ENCODE data around the gene NUDT2. TPM values are rescaled to one million over a fixed set of nuclear protein-coding genes. Genes with fewer than 3 reads are reported as not detected.

NUDT2 gene
- total and polyA plus RNA-seq, 2 of the 4 experiments (the other 2 are of a cell fraction), result 36.6 to 45.0 TPM

GRCh38 chr9:34289159-34289558, 40.2 kb upstream of the NUDT2 start:
- H3K18ac ChIP-seq (ENCODE audit: low read depth, low read length), result no peak overlapping the region
- CTCF ChIA-PET, result no interaction called here
- H3K4me2 ChIP-seq (ENCODE audit: low read depth, low read length), result no peak overlapping the region
- no peak for ATAC-seq (ENCODE audit: low read depth)
- no peak overlapping the region for H4K8ac ChIP-seq (ENCODE audit: low read depth in 2 of 2, low read length in 2 of 2)
- no peaks in the 10 kb centered on the region for H3K27me3 ChIP-seq (ENCODE audit: control insufficient read depth, insufficient read depth, low read length)
- H3K56ac ChIP-seq (ENCODE audit: extremely low read depth, insufficient read depth, low read length), result no peak overlapping the region
- H4K20me1 ChIP-seq (ENCODE audit: insufficient read depth, low read length), result no peaks in the 10 kb centered on the region
- H3K23ac ChIP-seq (ENCODE audit: low read depth, low read length), result no peak overlapping the region
- H3K4ac ChIP-seq (ENCODE audit: low read depth, low read length), result no peak overlapping the region
- H2AFZ ChIP-seq (replicated peaks; ENCODE audit: low read length, poor library complexity), result no peak overlapping the region
- no peak overlapping the region for H2BK120ac ChIP-seq (ENCODE audit: low read depth, low read length)
- H3K79me1 ChIP-seq (ENCODE audit: low read depth in 1 of 2, low read length in 2 of 2), result no peaks in the 10 kb centered on the region; a peak in 1 of 4 replicates
- no peaks in the 10 kb centered on the region for H3K4me1 ChIP-seq (ENCODE audit: control insufficient read depth, insufficient read depth, low read length)
- DNase-seq, result peak; percentile 8
- H2BK15ac ChIP-seq (ENCODE audit: low read depth, low read length), result no peak overlapping the region
- H3K4me3 ChIP-seq (ENCODE audit: insufficient read depth, low read depth, low read length), result no peak overlapping the region
- dilution Hi-C loops (cut with HindIII; ENCODE audit: low sequenced_read_pairs, unreplicated experiment) (no loop called here), intact Hi-C loops (cut with micrococcal nuclease) (no loop called here), in situ Hi-C loops (cut with MboI; ENCODE audit: low sequenced_read_pairs) (no loop called here)
- H4K5ac ChIP-seq (ENCODE audit: low read depth, low read length), result no peak overlapping the region
- 100% methylated on average over 1 of the region's 2 CpGs; no CpG with 5 or more reads in 1 of the 2 experiments for WGBS, 2 experiments (ENCODE audit: extremely low coverage in 2 of 2, insufficient read length in 1 of 2)
- no peaks in the 10 kb centered on the region for H3K36me3 ChIP-seq (ENCODE audit: control insufficient read depth, insufficient read depth, low read length)
- H4K91ac ChIP-seq (ENCODE audit: insufficient read depth, low read depth, low read length), result no peak overlapping the region
- POLR2A ChIA-PET (ENCODE audit: unreplicated experiment), result no interaction called here
- BruUV-seq (replicated peaks), result no TSS peak
- H3K14ac ChIP-seq (replicated peaks; ENCODE audit: low read depth, low read length), result no peak overlapping the region
- no peak overlapping the region for H2BK20ac ChIP-seq (ENCODE audit: low read depth, low read length)
- no peaks in the 10 kb centered on the region for H3K9me1 ChIP-seq (ENCODE audit: insufficient read depth, low read length)
- no peaks in the 10 kb centered on the region for H3K9me3 ChIP-seq (ENCODE audit: control insufficient read depth, insufficient read depth, low read length)
- H2AK5ac ChIP-seq (ENCODE audit: low read depth, low read length), result no peak overlapping the region
- H2BK5ac ChIP-seq (ENCODE audit: low read depth, low read length, poor library complexity, severe bottlenecking), result no peak overlapping the region
- H3K27ac ChIP-seq (ENCODE audit: insufficient read depth, low read length), result no peak overlapping the region
- H2AK9ac ChIP-seq (replicated peaks; ENCODE audit: low read depth, low read length, poor library complexity), result no peak overlapping the region
- TF ChIP-seq RAD21 (IDR thresholded peaks at IDR 0.05; ENCODE audit: low read length) (no peak), CHD1 (IDR thresholded peaks at IDR 0.05; ENCODE audit: low read depth, low read length) (no peak), NFE2L2 (IDR thresholded peaks at IDR 0.05; ENCODE audit: low read depth, low read length) (no peak), SMC3 (IDR thresholded peaks at IDR 0.05; ENCODE audit: low read depth, low read length) (no peak), CEBPB (IDR thresholded peaks at IDR 0.05; ENCODE audit: low read depth, low read length) (no peak), FOS (IDR thresholded peaks at IDR 0.05; ENCODE audit: low read depth, low read length) (no peak), RCOR1 (IDR thresholded peaks at IDR 0.05; ENCODE audit: insufficient replicate concordance, low read length) (no peak)
- TF ChIP-seq, protein P1, sequence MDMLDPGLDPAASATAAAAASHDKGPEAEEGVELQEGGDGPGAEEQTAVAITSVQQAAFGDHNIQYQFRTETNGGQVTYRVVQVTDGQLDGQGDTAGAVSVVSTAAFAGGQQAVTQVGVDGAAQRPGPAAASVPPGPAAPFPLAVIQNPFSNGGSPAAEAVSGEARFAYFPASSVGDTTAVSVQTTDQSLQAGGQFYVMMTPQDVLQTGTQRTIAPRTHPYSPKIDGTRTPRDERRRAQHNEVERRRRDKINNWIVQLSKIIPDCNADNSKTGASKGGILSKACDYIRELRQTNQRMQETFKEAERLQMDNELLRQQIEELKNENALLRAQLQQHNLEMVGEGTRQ (IDR thresholded peaks at IDR 0.05; ENCODE audit: low read depth, low read length), result no peak
- no peak overlapping the region for H3K9ac ChIP-seq (ENCODE audit: low read depth, low read length)
